ENCODE measurements around the gene CASP8AP2. TPM values are rescaled to one million over a fixed set of nuclear protein-coding genes. Genes with fewer than 3 reads are reported as not detected.

The CASP8AP2 gene
- total and polyA plus RNA-seq, 2 experiments from 2014 or later: 31.3 to 75.5 TPM

GRCh38 chr6:89886378-89887120 lies 56.9 kb downstream of the CASP8AP2 start:
- Mint-ChIP-seq H3K4me3 (no peak overlapping the region), H3K9me3 (no peaks in the 10 kb centered on the region; the same call in 2 of the 3 replicates), H3K27ac (no peak overlapping the region), H3K36me3 (ENCODE audit: low read depth) (no peaks in the 10 kb centered on the region; the same call in 2 of the 3 replicates), H3K27me3 (ENCODE audit: insufficient read depth, low read depth, poor library complexity) (peaks cover 11% of the 10 kb centered on the region), H3K4me1 (peaks cover 11% of the 10 kb centered on the region)
- DNase-seq (ENCODE audit: low spot score): no peak
- Histone ChIP-seq H2AFZ (peak overlapping the region; percentile 3; the same call in 1 of the 2 replicates), H3F3A (replicated peaks; ENCODE audit: low read depth) (0 out of 2 replicates have a peak, but pooled peaks cover 6% of the 10 kb centered on the region), H3K4me3 (no peak overlapping the region), H3K4me2 (no peak overlapping the region), H3K4me1 (ENCODE audit: insufficient read depth) (peaks cover 13% of the 10 kb centered on the region), H3K27me3 (ENCODE audit: insufficient read depth) (peaks cover 6% of the 10 kb centered on the region; the same call in 1 of the 2 replicates), H3K27ac (ENCODE audit: low read depth) (no peak overlapping the region), H4K20me1 (replicated peaks; ENCODE audit: insufficient read depth) (no peaks in the 10 kb centered on the region), H3K79me2 (replicated peaks; ENCODE audit: insufficient read depth) (no peaks in the 10 kb centered on the region), H3K9me2 (ENCODE audit: insufficient read depth) (no peaks in the 10 kb centered on the region), H3K36me3 (ENCODE audit: insufficient read depth) (no peaks in the 10 kb centered on the region)
- ATAC-seq: no peak
- no peak for TF ChIP-seq CREB1 (CRISPR knock-in tag; IDR thresholded peaks at IDR 0.05; ENCODE audit: low read depth)
- TF ChIP-seq ZNF462 (CRISPR knock-in tag; IDR thresholded peaks at IDR 0.05): no peak
- no peak for TF ChIP-seq STAT1 (IDR thresholded peaks at IDR 0.05; ENCODE audit: unreplicated experiment)
- TF ChIP-seq EZH2phosphoT487 (IDR thresholded peaks at IDR 0.05; ENCODE audit: unreplicated experiment): no peak
- no peak for TF ChIP-seq ETS1 (IDR thresholded peaks at IDR 0.05)
- no peak for TF ChIP-seq ZNF331 (CRISPR knock-in tag; IDR thresholded peaks at IDR 0.05; ENCODE audit: low read depth)
- TF ChIP-seq EZH2 (IDR thresholded peaks at IDR 0.05; ENCODE audit: low read depth, unreplicated experiment): no peak
- TF ChIP-seq POLR2AphosphoS5 (IDR thresholded peaks at IDR 0.05; ENCODE audit: low read depth): no peak
- no peak for TF ChIP-seq JUNB (IDR thresholded peaks at IDR 0.05; ENCODE audit: unreplicated experiment)
